WTC11 (cell line): ENCODE results near the gene LRRC8D.

ENCODE experiments used
- CDX4 ChIP-seq: fragments of 250-450 bp; sonication (Bioruptor Pico); IDR thresholded peaks from 2 replicates; pipeline ENCODE4 v1.9.0; 2021; ENCODE audit warnings: moderate library complexity, mild to moderate bottlenecking, inconsistent platforms, borderline replicate concordance
- MAX ChIP-seq: sonication (generic); formaldehyde crosslinking; IDR thresholded peaks from 2 replicates; pipeline ENCODE4 v1.8.0; 2022; ENCODE audit warnings: mild to moderate bottlenecking, missing genetic modification reagents
- NFE2L1 ChIP-seq: sonication (generic); formaldehyde crosslinking; IDR thresholded peaks from 2 replicates; pipeline ENCODE4 v1.8.1; 2023; ENCODE audit warnings: missing genetic modification reagents
- TCF7 ChIP-seq: sonication (generic); formaldehyde crosslinking; IDR thresholded peaks from 2 replicates; pipeline ENCODE4 v1.8.0; 2022; ENCODE audit warnings: mild to moderate bottlenecking, low read depth, missing genetic modification reagents, moderate library complexity
- TP53 ChIP-seq: sonication (generic); formaldehyde crosslinking; IDR thresholded peaks from 2 replicates; pipeline ENCODE4 v1.8.1; 2023; ENCODE audit warnings: mild to moderate bottlenecking, missing genetic modification reagents
- USF1 ChIP-seq: sonication (generic); formaldehyde crosslinking; IDR thresholded peaks from 2 replicates; pipeline ENCODE4 v1.8.0; 2022; ENCODE audit warnings: mild to moderate bottlenecking, missing genetic modification reagents
- ZBTB21 ChIP-seq: sonication (generic); formaldehyde crosslinking; IDR thresholded peaks from 2 replicates; pipeline ENCODE4 v1.8.1; 2023; ENCODE audit warnings: mild to moderate bottlenecking, missing genetic modification reagents, borderline replicate concordance
- TF ChIP-seq, protein P1 (sequence below): fragments of 200-600 bp; IDR thresholded peaks from 2 replicates; pipeline ENCODE4 v1.8.0; 2022; ENCODE audit warnings: antibody characterized with exemption
- TF ChIP-seq, protein P2 (sequence below): sonication (generic); formaldehyde crosslinking; IDR thresholded peaks from 2 replicates; pipeline ENCODE4 v1.8.0; 2022; ENCODE audit warnings: mild to moderate bottlenecking, missing genetic modification reagents

DNA sequence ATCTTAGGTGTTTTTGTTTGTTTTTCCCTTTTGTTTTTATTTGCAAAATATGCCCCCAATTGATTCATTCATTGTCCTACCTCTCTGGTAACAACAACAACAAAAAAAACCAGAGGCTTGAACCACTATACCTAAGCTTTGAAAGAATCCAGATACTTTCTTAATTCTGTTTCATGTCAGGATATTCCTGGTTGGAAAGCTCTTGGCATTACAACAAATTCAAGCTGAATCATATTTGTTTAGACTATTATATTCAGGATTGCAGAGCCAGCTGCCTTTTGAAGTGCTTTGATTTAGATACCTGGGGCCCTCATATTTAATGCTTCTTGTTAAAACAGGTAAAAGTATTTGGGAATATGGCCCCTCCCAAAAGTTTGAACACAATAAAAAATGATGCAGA is 151.2 kb downstream of the LRRC8D start:
- TF ChIP-seq, protein P1, sequence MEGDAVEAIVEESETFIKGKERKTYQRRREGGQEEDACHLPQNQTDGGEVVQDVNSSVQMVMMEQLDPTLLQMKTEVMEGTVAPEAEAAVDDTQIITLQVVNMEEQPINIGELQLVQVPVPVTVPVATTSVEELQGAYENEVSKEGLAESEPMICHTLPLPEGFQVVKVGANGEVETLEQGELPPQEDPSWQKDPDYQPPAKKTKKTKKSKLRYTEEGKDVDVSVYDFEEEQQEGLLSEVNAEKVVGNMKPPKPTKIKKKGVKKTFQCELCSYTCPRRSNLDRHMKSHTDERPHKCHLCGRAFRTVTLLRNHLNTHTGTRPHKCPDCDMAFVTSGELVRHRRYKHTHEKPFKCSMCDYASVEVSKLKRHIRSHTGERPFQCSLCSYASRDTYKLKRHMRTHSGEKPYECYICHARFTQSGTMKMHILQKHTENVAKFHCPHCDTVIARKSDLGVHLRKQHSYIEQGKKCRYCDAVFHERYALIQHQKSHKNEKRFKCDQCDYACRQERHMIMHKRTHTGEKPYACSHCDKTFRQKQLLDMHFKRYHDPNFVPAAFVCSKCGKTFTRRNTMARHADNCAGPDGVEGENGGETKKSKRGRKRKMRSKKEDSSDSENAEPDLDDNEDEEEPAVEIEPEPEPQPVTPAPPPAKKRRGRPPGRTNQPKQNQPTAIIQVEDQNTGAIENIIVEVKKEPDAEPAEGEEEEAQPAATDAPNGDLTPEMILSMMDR: no peak
- TF ChIP-seq TP53 (CRISPR knock-in tag) (no peak), CDX4 (CRISPR knock-in tag) (no peak), USF1 (no peak), MAX (CRISPR knock-in tag) (no peak), NFE2L1 (CRISPR knock-in tag) (no peak), ZBTB21 (CRISPR knock-in tag) (no peak), TCF7 (CRISPR knock-in tag) (no peak)
- TF ChIP-seq, protein P2, sequence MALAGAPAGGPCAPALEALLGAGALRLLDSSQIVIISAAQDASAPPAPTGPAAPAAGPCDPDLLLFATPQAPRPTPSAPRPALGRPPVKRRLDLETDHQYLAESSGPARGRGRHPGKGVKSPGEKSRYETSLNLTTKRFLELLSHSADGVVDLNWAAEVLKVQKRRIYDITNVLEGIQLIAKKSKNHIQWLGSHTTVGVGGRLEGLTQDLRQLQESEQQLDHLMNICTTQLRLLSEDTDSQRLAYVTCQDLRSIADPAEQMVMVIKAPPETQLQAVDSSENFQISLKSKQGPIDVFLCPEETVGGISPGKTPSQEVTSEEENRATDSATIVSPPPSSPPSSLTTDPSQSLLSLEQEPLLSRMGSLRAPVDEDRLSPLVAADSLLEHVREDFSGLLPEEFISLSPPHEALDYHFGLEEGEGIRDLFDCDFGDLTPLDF: no peak
